NT2/D1 (cell line): Measurements from ENCODE around the gene ZNF91.

Experiments
- DNase-seq: peaks from one replicate; pipeline ENCODE4 v3.0.0-alpha.2; 2011; ENCODE audit warnings: low read depth, low spot score
- H3K27me3 ChIP-seq: 2 replicates; pipeline ENCODE4 v1.6.0; 2011; ENCODE audit warnings: mild to moderate bottlenecking; ENCODE audit not compliant: insufficient read length, insufficient read depth
- H3K36me3 ChIP-seq: 2 replicates; pipeline ENCODE4 v1.6.1; 2011; ENCODE audit warnings: mild to moderate bottlenecking, low read length, mixed read lengths; ENCODE audit not compliant: insufficient read depth, insufficient read length
- H3K4me1 ChIP-seq: 2 replicates; pipeline ENCODE4 v1.5.1; 2011; ENCODE audit not compliant: insufficient read depth, insufficient read length
- H3K4me3 ChIP-seq: 2 replicates; pipeline ENCODE4 v1.5.1; 2011; ENCODE audit warnings: low read depth; ENCODE audit not compliant: insufficient read length
- H3K9ac ChIP-seq: 2 replicates; pipeline ENCODE4 v1.6.0; 2011; ENCODE audit warnings: low read depth; ENCODE audit not compliant: insufficient read length
- H3K9me3 ChIP-seq: 2 replicates; pipeline ENCODE4 v1.5.1; 2011; ENCODE audit warnings: mild to moderate bottlenecking, low read length; ENCODE audit not compliant: insufficient read depth
- SUZ12 ChIP-seq: IDR thresholded peaks from 2 replicates; pipeline ENCODE4 v1.6.1; 2011; ENCODE audit not compliant: insufficient read length, insufficient read depth; ENCODE audit errors: extremely low read depth
- YY1 ChIP-seq: IDR thresholded peaks from 2 replicates; pipeline ENCODE4 v1.6.1; 2011; ENCODE audit not compliant: insufficient read length, insufficient read depth
- ZNF274 ChIP-seq: IDR thresholded peaks from 2 replicates; pipeline ENCODE4 v1.6.1; 2011; ENCODE audit warnings: mild to moderate bottlenecking, low read depth, low read length

ZNF91 gene

GRCh38 chr19:23318143-23318542 lies 77.1 kb downstream of the ZNF91 start:
- DNase-seq = no peak
- no peak overlapping the region for H3K9ac ChIP-seq
- H3K9me3 ChIP-seq = no peaks in the 10 kb centered on the region
- H3K27me3 ChIP-seq = peaks cover 23% of the 10 kb centered on the region
- TF ChIP-seq YY1 (no peak), SUZ12 (no peak), ZNF274 (no peak)
- H3K4me1 ChIP-seq = no peaks in the 10 kb centered on the region
- no peak overlapping the region for H3K4me3 ChIP-seq
- no peaks in the 10 kb centered on the region for H3K36me3 ChIP-seq

- no peak for DNase-seq
- H3K4me1 ChIP-seq = no peaks in the 10 kb centered on the region
- H3K9ac ChIP-seq = no peak overlapping the region
- TF ChIP-seq SUZ12 = no peak
- TF ChIP-seq YY1 = no peak
- TF ChIP-seq ZNF274 = no peak
- no peaks in the 10 kb centered on the region for H3K27me3 ChIP-seq
- H3K36me3 ChIP-seq = no peaks in the 10 kb centered on the region
- H3K4me3 ChIP-seq = no peak overlapping the region
- no peaks in the 10 kb centered on the region for H3K9me3 ChIP-seq
Observed at GRCh38 chr19:23315286-23315685, 80.0 kb downstream of the ZNF91 start.

GRCh38 chr19:23314505-23315251 lies 80.6 kb downstream of the ZNF91 start:
- no peak for DNase-seq
- TF ChIP-seq YY1 (no peak), ZNF274 (no peak), SUZ12 (no peak)

GRCh38 chr19:23313196-23313595 lies 82.1 kb downstream of the ZNF91 start:
- Histone ChIP-seq H3K4me1 (no peaks in the 10 kb centered on the region), H3K27me3 (no peaks in the 10 kb centered on the region), H3K4me3 (no peak overlapping the region), H3K36me3 (no peaks in the 10 kb centered on the region), H3K9me3 (no peaks in the 10 kb centered on the region), H3K9ac (no peak overlapping the region)
- TF ChIP-seq YY1 (no peak), ZNF274 (no peak), SUZ12 (no peak)
- no peak for DNase-seq

More at GRCh38 chr19:23314505-23315251, 80.6 kb downstream of the ZNF91 start:
- no peaks in the 10 kb centered on the region for H3K27me3 ChIP-seq
- H3K4me3 ChIP-seq = no peak overlapping the region
- no peak overlapping the region for H3K9ac ChIP-seq
- H3K4me1 ChIP-seq = no peaks in the 10 kb centered on the region
- no peaks in the 10 kb centered on the region for H3K36me3 ChIP-seq
- no peaks in the 10 kb centered on the region for H3K9me3 ChIP-seq

GRCh38 chr19:23312515-23312914 lies 82.8 kb downstream of the ZNF91 start:
- H3K27me3 ChIP-seq = no peaks in the 10 kb centered on the region
- H3K4me1 ChIP-seq = no peaks in the 10 kb centered on the region
- H3K9ac ChIP-seq = no peak overlapping the region
- no peaks in the 10 kb centered on the region for H3K9me3 ChIP-seq
- no peak for DNase-seq
- H3K36me3 ChIP-seq = no peaks in the 10 kb centered on the region
- H3K4me3 ChIP-seq = no peak overlapping the region
- no peak for TF ChIP-seq YY1
- no peak for TF ChIP-seq ZNF274
- no peak for TF ChIP-seq SUZ12

GRCh38 chr19:23311551-23311950 lies 83.7 kb downstream of the ZNF91 start:
- Histone ChIP-seq H3K4me3 (no peak overlapping the region), H3K9ac (no peak overlapping the region), H3K4me1 (no peaks in the 10 kb centered on the region), H3K9me3 (no peaks in the 10 kb centered on the region), H3K27me3 (no peaks in the 10 kb centered on the region), H3K36me3 (no peaks in the 10 kb centered on the region)
- DNase-seq = no peak
- TF ChIP-seq SUZ12 (no peak), ZNF274 (no peak), YY1 (no peak)

- Histone ChIP-seq H3K9me3 (no peaks in the 10 kb centered on the region), H3K4me3 (no peak overlapping the region), H3K36me3 (no peaks in the 10 kb centered on the region), H3K4me1 (no peaks in the 10 kb centered on the region), H3K27me3 (no peaks in the 10 kb centered on the region), H3K9ac (no peak overlapping the region)
- no peak for TF ChIP-seq ZNF274
- TF ChIP-seq YY1 = no peak
- no peak for TF ChIP-seq SUZ12
- DNase-seq = no peak
Observed at GRCh38 chr19:23310729-23311211, 84.5 kb downstream of the ZNF91 start.
